ENCODE results near the gene PLCH1. TPM values are rescaled to one million over a fixed set of nuclear protein-coding genes. Genes with fewer than 3 reads are reported as not detected.

PLCH1 gene
- total and polyA plus RNA-seq, 9 of the 15 experiments (the other 6 are each of a cell fraction or from before 2014, with no cell fraction given): 0.17 to 0.62 (median 0.40) TPM

DNA sequence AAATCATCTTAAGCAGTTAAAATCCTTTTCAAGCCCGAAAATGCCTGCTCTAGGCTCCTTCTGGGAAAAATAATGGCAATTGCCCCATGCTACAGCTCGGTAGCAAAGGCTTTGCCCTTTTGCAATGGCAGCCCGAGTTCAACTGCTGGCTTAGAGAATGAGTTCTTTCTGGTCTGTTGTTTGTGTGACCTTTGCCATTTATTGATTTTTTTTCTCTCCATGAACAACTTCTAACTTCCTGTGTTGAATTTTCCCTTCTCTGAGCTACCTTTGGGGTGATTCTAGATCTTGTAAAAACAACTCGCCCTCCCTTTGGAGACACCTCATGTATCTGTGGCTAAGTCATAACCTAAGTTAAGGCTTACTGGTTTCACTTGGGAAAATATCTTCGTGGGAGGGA is 139.3 kb downstream of the PLCH1 start:
- ChIA-PET POLR2A (interaction anchor here (2.2 kb wide), 1 partner anchor 12 kb away, joined by 5 read pairs; no protein-coding TSS in a partner anchor), CTCF (ENCODE audit: low intra/inter-chr PET ratio) (no interaction called here)
- DNase-seq (ENCODE audit: extremely low read depth in 1 of 4, low spot score in 3 of 4): no peak
- Histone ChIP-seq H3K9me3 (replicated peaks; ENCODE audit: control insufficient read depth, insufficient read depth, low read depth, low read length) (no peaks in the 10 kb centered on the region; the same call in 1 of the 2 replicates), H3K36me3 (ENCODE audit: control insufficient read depth, insufficient read depth, low read length) (no peaks in the 10 kb centered on the region), H3K9ac (ENCODE audit: insufficient read depth in 1 of 2, low read depth in 2 of 2, low read length in 2 of 2) (no peak overlapping the region), H3K27ac (ENCODE audit: extremely low read depth, low read depth, low read length) (no peak overlapping the region), H3K4me3 (no peak overlapping the region), H3K4me1 (replicated peaks in 1 of 2; ENCODE audit: control insufficient read depth in 2 of 2, insufficient read depth in 2 of 2, low read length in 2 of 2) (no peaks in the 10 kb centered on the region), H3K27me3 (ENCODE audit: control insufficient read depth in 2 of 2, insufficient read depth in 2 of 2, low read length in 2 of 2) (no peaks in the 10 kb centered on the region), H3K79me2 (ENCODE audit: control insufficient read depth, insufficient read depth, low read length) (no peaks in the 10 kb centered on the region), H2AFZ (ENCODE audit: low read depth, low read length) (no peak overlapping the region), H4K20me1 (replicated peaks; ENCODE audit: control insufficient read depth, insufficient read depth, low read length) (no peaks in the 10 kb centered on the region), H3K4me2 (ENCODE audit: insufficient read depth, low read length) (no peak overlapping the region), H3K9me1 (ENCODE audit: control insufficient read depth, insufficient read depth, low read length) (no peaks in the 10 kb centered on the region)
- in situ Hi-C loops (cut with MboI): no loop called here
- WGBS (ENCODE audit: insufficient coverage, low coverage, missing lambda C conversion rate): 3% methylated on average over 5 of the region's 5 CpGs
- no peak for FAIRE-seq
- no peak for ATAC-seq
- intact Hi-C loops (cut with micrococcal nuclease): no loop called here
- no TSS peak for BruUV-seq (replicated peaks)
- no peak for TF ChIP-seq MAFF (IDR thresholded peaks at IDR 0.05; ENCODE audit: low read length)
- TF ChIP-seq ZNF785 (CRISPR knock-in tag; IDR thresholded peaks at IDR 0.05): no peak
- TF ChIP-seq RNF2 (IDR thresholded peaks at IDR 0.05): no peak
- TF ChIP-seq POLR3A (IDR thresholded peaks at IDR 0.05; ENCODE audit: borderline replicate concordance, extremely low read depth, insufficient read depth, insufficient read length): no peak
- TF ChIP-seq LARP7 (IDR thresholded peaks at IDR 0.05): no peak

DNA sequence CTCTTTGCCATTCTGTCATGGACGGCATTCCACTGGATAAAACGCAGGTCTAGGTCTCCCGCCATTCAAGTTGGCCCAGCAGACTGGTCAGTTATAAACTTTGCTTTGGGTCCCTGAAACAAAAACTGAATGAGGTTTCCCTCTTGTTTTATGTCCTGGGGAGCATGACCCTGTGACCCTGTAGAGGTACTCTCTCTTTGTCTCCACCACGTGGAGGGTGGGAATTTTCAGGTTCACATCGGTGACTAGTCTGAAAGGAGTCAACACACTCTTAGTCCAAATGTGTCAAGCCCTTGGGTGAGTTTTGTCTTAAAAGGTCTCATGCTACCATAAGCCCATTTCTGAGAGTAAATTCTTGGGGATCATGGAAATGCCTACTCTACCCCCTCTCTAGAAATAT is 139.9 kb downstream of the PLCH1 start:
- Histone ChIP-seq H3K27ac (ENCODE audit: extremely low read depth, low read depth, low read length) (no peak overlapping the region), H3K9ac (ENCODE audit: insufficient read depth in 1 of 2, low read depth in 2 of 2, low read length in 2 of 2) (no peak overlapping the region), H3K79me2 (ENCODE audit: control insufficient read depth, insufficient read depth, low read length) (no peaks in the 10 kb centered on the region), H3K9me3 (replicated peaks; ENCODE audit: control insufficient read depth, insufficient read depth, low read depth, low read length) (no peaks in the 10 kb centered on the region; the same call in 1 of the 2 replicates), H3K4me3 (no peak overlapping the region), H4K20me1 (replicated peaks; ENCODE audit: control insufficient read depth, insufficient read depth, low read length) (no peaks in the 10 kb centered on the region), H2AFZ (ENCODE audit: low read depth, low read length) (no peak overlapping the region), H3K4me1 (replicated peaks in 1 of 2; ENCODE audit: control insufficient read depth in 2 of 2, insufficient read depth in 2 of 2, low read length in 2 of 2) (no peaks in the 10 kb centered on the region), H3K27me3 (ENCODE audit: control insufficient read depth in 2 of 2, insufficient read depth in 2 of 2, low read length in 2 of 2) (no peaks in the 10 kb centered on the region), H3K36me3 (ENCODE audit: control insufficient read depth, insufficient read depth, low read length) (no peaks in the 10 kb centered on the region), H3K9me1 (ENCODE audit: control insufficient read depth, insufficient read depth, low read length) (no peaks in the 10 kb centered on the region), H3K4me2 (ENCODE audit: insufficient read depth, low read length) (no peak overlapping the region)
- ATAC-seq (0 out of 3 replicates have a peak, but pooled peaks have one; percentile 48), DNase-seq (ENCODE audit: extremely low read depth in 1 of 4, low spot score in 3 of 4) (peak in 1 of 4 experiments; percentile 14), FAIRE-seq (peak; percentile 15)
- ChIA-PET POLR2A (interaction anchor here (2.2 kb wide), 1 partner anchor 12 kb away, joined by 5 read pairs; no protein-coding TSS in a partner anchor), CTCF (ENCODE audit: low intra/inter-chr PET ratio) (no interaction called here)
- WGBS (ENCODE audit: insufficient coverage, low coverage, missing lambda C conversion rate): 1% methylated on average over 5 of the region's 5 CpGs
- BruUV-seq (replicated peaks): no TSS peak
- in situ Hi-C loops (cut with MboI): no loop called here
- intact Hi-C loops (cut with micrococcal nuclease): no loop called here
- TF ChIP-seq MED1 (CRISPR knock-in tag; IDR thresholded peaks at IDR 0.05; ENCODE audit: borderline replicate concordance) (no peak), SP1 (CRISPR knock-in tag; IDR thresholded peaks at IDR 0.05) (no peak), CBX5 (IDR thresholded peaks at IDR 0.05; ENCODE audit: borderline replicate concordance, low read depth) (no peak), RAD21 (CRISPR knock-in tag; conservative IDR thresholded peaks at IDR 0.05 in 1 of 2, IDR thresholded peaks at IDR 0.05 in 1 of 2) (peak in 1 of 2 experiments; percentile 17; a peak in 2 of 4 replicates), ZNF24 (IDR thresholded peaks at IDR 0.05) (no peak), TBP (optimal IDR thresholded peaks at IDR 0.05; ENCODE audit: low read depth, low read length) (no peak), NR2C2 (CRISPR knock-in tag; IDR thresholded peaks at IDR 0.05) (no peak), NR2C2 (tag; IDR thresholded peaks at IDR 0.05) (0 out of 2 replicates have a peak, but pooled peaks have one; percentile 22)

All from K562 (cell line).